MM.1S (cell line): ENCODE data around the gene PINLYP.

Experiments used
- DNase-seq: peaks from one replicate; pipeline ENCODE4 v3.0.0-alpha.2; 2015
- H2AFZ ChIP-seq: fragments of 300-600 bp; sonication (generic); 2 replicates; pipeline ENCODE4 v1.6.0; 2016; ENCODE audit warnings: antibody characterized with exemption, low read length
- H3F3A ChIP-seq: fragments of 300-600 bp; sonication (generic); 2 replicates; pipeline ENCODE4 v1.6.1; 2016; ENCODE audit warnings: mild to moderate bottlenecking, antibody characterized with exemption, low read length, moderate library complexity, mixed read lengths; ENCODE audit not compliant: insufficient read depth
- H3K27ac ChIP-seq: fragments of 300-600 bp; sonication (generic); 2 replicates; pipeline ENCODE4 v1.5.1; 2016; ENCODE audit warnings: mild to moderate bottlenecking, low read length
- H3K27me3 ChIP-seq: fragments of 300-600 bp; sonication (generic); replicated peaks from 2 replicates; pipeline ENCODE4 v1.6.0; 2016; ENCODE audit warnings: low read length; ENCODE audit not compliant: insufficient read depth
- H3K36me3 ChIP-seq: fragments of 300-600 bp; sonication (generic); replicated peaks from 2 replicates; pipeline ENCODE4 v1.6.1; 2016; ENCODE audit warnings: mild to moderate bottlenecking, low read length, mixed read lengths; ENCODE audit not compliant: insufficient read depth
- H3K4me1 ChIP-seq: fragments of 300-600 bp; sonication (generic); 2 replicates; pipeline ENCODE4 v1.6.1; 2016; ENCODE audit warnings: low read length, mixed read lengths
- H3K4me2 ChIP-seq: fragments of 300-600 bp; sonication (generic); 2 replicates; pipeline ENCODE4 v1.6.0; 2016; ENCODE audit warnings: low read depth, low read length
- H3K4me3 ChIP-seq: fragments of 300-600 bp; sonication (generic); 2 replicates; pipeline ENCODE4 v1.5.1; 2016; ENCODE audit warnings: low read length, mixed read lengths
- H3K79me2 ChIP-seq: fragments of 300-600 bp; sonication (generic); 2 replicates; pipeline ENCODE4 v1.6.1; 2016; ENCODE audit warnings: mixed run types, low read length, mixed read lengths
- H3K9ac ChIP-seq: fragments of 300-600 bp; sonication (generic); 2 replicates; pipeline ENCODE4 v1.6.1; 2016; ENCODE audit warnings: low read length, mixed read lengths
- H3K9me2 ChIP-seq: fragments of 300-600 bp; sonication (generic); replicated peaks from 2 replicates; pipeline ENCODE4 v1.6.1; 2016; ENCODE audit warnings: mild to moderate bottlenecking, low read length, mixed read lengths; ENCODE audit not compliant: insufficient read depth
- H3K9me3 ChIP-seq: fragments of 300-600 bp; sonication (generic); replicated peaks from 2 replicates; pipeline ENCODE4 v1.6.1; 2016; ENCODE audit warnings: mild to moderate bottlenecking, low read length, mixed read lengths; ENCODE audit not compliant: insufficient read depth
- H4K20me1 ChIP-seq: fragments of 300-600 bp; sonication (generic); 2 replicates; pipeline ENCODE4 v1.6.1; 2016; ENCODE audit warnings: mild to moderate bottlenecking, low read length, moderate library complexity, mixed read lengths; ENCODE audit not compliant: insufficient read depth
- EZH2 ChIP-seq: fragments of 300-600 bp; sonication (generic); optimal IDR thresholded peaks from 2 replicates; pipeline ENCODE3; 2017; ENCODE audit warnings: low read depth, mild to moderate bottlenecking, antibody characterized with exemption, low read length, mixed read lengths
- EZH2phosphoT487 ChIP-seq: fragments of 300-600 bp; sonication (generic); IDR thresholded peaks from 2 replicates; pipeline ENCODE4 v1.6.1; 2018; ENCODE audit warnings: antibody characterized with exemption, low read length
- TF ChIP-seq, protein P1 (sequence below): fragments of 300-600 bp; sonication (generic); IDR thresholded peaks from 2 replicates; pipeline ENCODE4 v1.5.1; 2016; ENCODE audit warnings: antibody characterized with exemption, low read length, mixed read lengths

The PINLYP gene

DNA sequence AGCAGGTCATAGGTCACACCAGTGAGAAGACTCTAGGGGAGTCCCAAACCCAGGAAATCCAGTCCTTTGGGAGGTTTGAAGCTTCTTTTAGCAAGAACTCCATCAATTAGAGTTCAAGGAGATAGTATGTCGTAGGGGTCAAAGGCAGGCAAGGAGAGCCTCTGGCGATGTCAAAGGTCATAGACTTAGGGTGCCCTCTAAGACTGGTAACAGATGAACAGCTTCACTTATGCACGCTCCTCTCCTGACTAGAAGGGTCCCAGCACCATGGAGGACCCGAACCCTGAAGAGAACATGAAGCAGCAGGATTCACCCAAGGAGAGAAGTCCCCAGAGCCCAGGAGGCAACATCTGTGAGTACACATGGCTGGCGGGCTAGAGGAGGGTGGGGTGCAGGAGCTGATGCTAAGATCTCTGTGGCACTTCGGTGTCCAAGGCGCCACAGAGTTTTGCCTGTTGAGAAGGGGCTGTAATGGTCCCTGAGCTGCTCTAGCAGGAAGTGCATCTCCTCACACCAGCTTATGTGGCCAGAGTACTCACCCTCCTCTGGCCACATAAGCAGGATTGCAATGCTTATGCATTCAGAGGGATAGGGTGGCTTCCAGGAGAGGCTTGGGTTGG is 21.4 kb downstream of the PINLYP start:
- Histone ChIP-seq H3K9me2 (no peaks in the 10 kb centered on the region), H2AFZ (peak overlapping the region; percentile 90), H4K20me1 (no peaks in the 10 kb centered on the region), H3K36me3 (peaks cover 2% of the 10 kb centered on the region; the same call in 1 of the 2 replicates), H3K4me2 (peak overlapping the region; percentile 93), H3K4me1 (peaks cover 11% of the 10 kb centered on the region), H3K79me2 (peaks cover 59% of the 10 kb centered on the region), H3K4me3 (peak overlapping the region; percentile 95), H3K9me3 (no peaks in the 10 kb centered on the region), H3K27me3 (no peaks in the 10 kb centered on the region), H3K27ac (peak overlapping the region; percentile 86; the same call in 1 of the 2 replicates), H3K9ac (peak overlapping the region; percentile 95), H3F3A (peaks cover 7% of the 10 kb centered on the region; the same call in 1 of the 2 replicates)
- DNase-seq = peak; percentile 17
- TF ChIP-seq EZH2phosphoT487 (no peak), EZH2 (no peak)
- TF ChIP-seq, protein P1, sequence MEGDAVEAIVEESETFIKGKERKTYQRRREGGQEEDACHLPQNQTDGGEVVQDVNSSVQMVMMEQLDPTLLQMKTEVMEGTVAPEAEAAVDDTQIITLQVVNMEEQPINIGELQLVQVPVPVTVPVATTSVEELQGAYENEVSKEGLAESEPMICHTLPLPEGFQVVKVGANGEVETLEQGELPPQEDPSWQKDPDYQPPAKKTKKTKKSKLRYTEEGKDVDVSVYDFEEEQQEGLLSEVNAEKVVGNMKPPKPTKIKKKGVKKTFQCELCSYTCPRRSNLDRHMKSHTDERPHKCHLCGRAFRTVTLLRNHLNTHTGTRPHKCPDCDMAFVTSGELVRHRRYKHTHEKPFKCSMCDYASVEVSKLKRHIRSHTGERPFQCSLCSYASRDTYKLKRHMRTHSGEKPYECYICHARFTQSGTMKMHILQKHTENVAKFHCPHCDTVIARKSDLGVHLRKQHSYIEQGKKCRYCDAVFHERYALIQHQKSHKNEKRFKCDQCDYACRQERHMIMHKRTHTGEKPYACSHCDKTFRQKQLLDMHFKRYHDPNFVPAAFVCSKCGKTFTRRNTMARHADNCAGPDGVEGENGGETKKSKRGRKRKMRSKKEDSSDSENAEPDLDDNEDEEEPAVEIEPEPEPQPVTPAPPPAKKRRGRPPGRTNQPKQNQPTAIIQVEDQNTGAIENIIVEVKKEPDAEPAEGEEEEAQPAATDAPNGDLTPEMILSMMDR = no peak

DNA sequence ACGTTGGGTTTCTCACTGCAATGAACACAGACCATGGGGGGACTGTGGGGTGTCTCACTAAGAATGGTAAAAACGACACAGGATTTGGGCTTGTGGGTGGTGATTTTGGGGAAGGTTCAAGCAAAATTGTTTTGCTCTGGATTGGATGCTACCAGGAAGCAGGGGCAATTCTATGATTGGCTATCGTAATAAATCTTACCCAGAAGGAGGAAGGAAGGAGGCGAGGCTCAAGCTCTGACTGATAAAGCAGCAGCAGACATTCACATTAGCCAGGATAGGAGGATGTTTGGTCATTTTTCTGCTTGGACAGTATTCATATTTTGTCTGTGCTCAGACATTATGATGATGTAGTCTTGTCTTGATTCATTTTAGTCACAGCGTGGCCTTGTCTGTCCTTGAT is 22.3 kb downstream of the PINLYP start:
- Histone ChIP-seq H3K4me2 (peak overlapping the region; percentile 93; the same call in 1 of the 2 replicates), H3F3A (peaks cover 7% of the 10 kb centered on the region; the same call in 1 of the 2 replicates), H3K27ac (no peak overlapping the region), H3K27me3 (no peaks in the 10 kb centered on the region), H3K4me3 (peak overlapping the region; percentile 95; the same call in 1 of the 2 replicates), H3K9me2 (no peaks in the 10 kb centered on the region), H3K36me3 (no peaks in the 10 kb centered on the region), H2AFZ (no peak overlapping the region), H3K79me2 (peaks cover 59% of the 10 kb centered on the region), H3K9ac (no peak overlapping the region; the same call in 1 of the 2 replicates), H3K4me1 (peaks cover 11% of the 10 kb centered on the region), H3K9me3 (no peaks in the 10 kb centered on the region), H4K20me1 (no peaks in the 10 kb centered on the region)
- TF ChIP-seq EZH2 = no peak
- TF ChIP-seq, protein P1 = no peak
- no peak for TF ChIP-seq EZH2phosphoT487
- DNase-seq = no peak

DNA sequence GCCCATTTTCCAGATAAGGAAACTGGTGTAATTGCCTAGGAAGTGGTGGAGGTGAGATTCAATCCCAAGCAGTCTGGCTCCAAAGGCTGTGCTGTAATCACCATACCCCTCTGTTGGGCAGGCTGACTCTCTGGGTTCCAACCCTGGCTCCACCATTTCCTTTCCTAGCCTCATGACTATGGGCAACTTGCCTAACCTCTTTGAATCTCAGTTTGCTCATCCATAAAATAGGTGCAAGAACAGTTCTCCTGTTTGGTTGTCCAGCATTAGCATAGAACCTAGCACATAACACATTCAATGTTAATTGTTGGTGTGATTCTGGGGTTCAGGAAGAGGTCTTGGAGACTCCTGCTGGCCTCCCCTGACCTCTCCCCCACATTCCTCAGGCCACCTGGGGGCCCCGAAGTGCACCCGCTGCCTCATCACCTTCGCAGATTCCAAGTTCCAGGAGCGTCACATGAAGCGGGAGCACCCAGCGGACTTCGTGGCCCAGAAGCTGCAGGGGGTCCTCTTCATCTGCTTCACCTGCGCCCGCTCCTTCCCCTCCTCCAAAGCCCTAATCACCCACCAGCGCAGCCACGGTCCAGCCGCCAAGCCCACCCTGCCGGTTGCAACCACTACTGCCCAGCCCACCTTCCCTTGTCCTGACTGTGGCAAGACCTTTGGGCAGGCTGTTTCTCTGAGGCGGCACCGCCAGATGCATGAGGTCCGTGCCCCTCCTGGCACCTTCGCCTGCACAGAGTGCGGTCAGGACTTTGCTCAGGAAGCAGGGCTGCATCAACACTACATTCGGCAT is 23.0 kb downstream of the PINLYP start:
- DNase-seq = no peak
- H3K4me3 ChIP-seq = no peak overlapping the region
- H2AFZ ChIP-seq = no peak overlapping the region
- no peaks in the 10 kb centered on the region for H4K20me1 ChIP-seq
- peaks cover 53% of the 10 kb centered on the region for H3K79me2 ChIP-seq
- H3K27ac ChIP-seq = no peak overlapping the region
- no peaks in the 10 kb centered on the region for H3K27me3 ChIP-seq
- peaks cover 7% of the 10 kb centered on the region; the same call in 1 of the 2 replicates for H3F3A ChIP-seq
- no peak for TF ChIP-seq EZH2
- TF ChIP-seq, protein P1 = no peak
- TF ChIP-seq EZH2phosphoT487 = no peak
- H3K36me3 ChIP-seq = no peaks in the 10 kb centered on the region
- H3K9ac ChIP-seq = no peak overlapping the region
- peaks cover 11% of the 10 kb centered on the region for H3K4me1 ChIP-seq
- H3K9me2 ChIP-seq = no peaks in the 10 kb centered on the region
- no peaks in the 10 kb centered on the region for H3K9me3 ChIP-seq
- no peak overlapping the region for H3K4me2 ChIP-seq
